HG03469 (cell line): Measurements from ENCODE around the gene CFAP410.
"Not testable (repeated sequence)": the region's sequence is repeated elsewhere in the genome, so short reads cannot be mapped to it uniquely, and the experiment has no call there.

ENCODE experiments used
- ATAC-seq: cut with Tn5 transposase; IDR thresholded peaks from one replicate; pipeline ENCODE4 v1.9.1; 2021; ENCODE audit warnings: mild to moderate bottlenecking, moderate library complexity, moderate number of reproducible peaks; ENCODE audit not compliant: unreplicated experiment

The CFAP410 gene

GRCh38 chr21:44370027-44370735, 31.0 kb upstream of the CFAP410 start:
- no peak for ATAC-seq

- ATAC-seq: no peak
These were observed 29.7 kb upstream of the CFAP410 start for GRCh38 chr21:44368711-44369446.

- no peak for ATAC-seq
These were observed 27.5 kb upstream of the CFAP410 start for GRCh38 chr21:44366586-44367211.

DNA sequence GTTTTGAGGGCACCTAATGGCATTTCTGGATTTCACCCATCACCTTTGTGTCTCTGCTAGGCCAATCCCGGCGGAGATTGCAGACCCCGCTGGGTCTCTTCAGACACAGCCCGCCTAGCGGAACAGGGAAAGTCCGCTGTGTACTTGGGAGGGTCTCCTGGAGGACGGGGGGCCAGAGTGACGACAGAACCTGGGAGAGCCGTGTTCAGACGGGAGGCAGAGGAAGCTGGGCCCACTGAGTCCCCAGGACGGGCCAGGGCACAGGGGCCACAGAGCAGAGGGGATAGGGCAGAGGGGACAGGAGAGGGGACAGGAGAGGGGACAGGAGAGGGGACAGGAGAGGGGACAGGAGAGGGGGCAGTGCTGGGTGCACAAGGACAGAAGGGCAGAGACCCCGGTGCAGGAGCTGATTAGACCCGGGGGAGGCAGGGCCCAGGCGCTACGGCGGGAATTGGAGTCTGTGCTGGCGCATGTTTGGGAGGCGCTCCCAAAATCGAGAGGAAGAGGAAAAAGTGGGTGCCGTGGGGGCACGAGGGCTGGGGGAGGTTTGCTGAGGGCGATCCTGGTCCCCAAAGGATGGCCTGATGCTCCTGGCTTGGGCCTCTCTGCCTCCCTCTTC, 26.9 kb upstream of the CFAP410 start:
- no peak for ATAC-seq

- ATAC-seq: no peak
These were observed 26.2 kb upstream of the CFAP410 start for GRCh38 chr21:44365251-44365966.

DNA sequence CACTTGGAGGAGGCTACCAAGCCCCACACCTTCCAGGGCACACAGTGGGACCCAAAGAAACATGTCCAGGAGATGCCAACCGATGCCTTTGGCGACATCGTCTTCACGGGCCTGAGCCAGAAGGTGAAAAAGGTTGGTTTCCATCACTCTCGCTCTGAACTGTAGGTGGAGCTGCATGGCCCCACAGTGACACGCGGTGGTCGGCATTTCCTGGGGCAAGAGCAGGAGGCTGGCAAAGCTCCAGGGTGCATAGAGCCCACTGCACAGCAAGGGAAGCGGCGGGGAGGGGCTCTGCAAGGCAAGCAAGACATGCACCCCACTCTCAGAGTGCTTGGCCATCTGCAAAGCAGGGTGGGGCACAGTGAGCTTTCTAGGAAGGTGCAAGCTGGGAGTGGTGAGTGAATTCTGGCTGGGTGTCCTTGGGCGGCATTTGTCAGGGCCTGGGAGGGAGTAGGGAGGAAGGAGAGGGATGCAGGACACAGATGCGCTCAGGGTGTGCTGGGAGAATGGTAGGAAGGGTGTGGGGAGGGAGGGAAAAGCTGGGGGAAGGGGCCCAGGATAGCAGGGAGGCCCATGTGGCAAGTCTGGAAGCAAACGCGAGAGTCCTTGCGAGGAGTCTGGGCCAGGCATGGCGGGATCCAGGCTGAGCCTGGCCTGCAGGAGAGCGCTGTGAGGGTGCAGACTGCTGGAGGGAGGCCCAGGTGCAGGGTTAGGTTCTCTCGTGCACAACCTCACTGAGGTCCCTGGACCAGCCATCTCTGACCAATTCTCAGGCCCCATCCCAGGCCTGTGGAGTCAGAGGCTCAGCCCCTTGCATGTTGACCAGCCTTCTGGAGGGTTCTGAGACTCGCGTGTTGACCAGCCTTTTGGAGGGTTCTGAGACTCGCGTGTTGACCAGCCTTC, 25.2 kb upstream of the CFAP410 start:
- no peak for ATAC-seq

DNA sequence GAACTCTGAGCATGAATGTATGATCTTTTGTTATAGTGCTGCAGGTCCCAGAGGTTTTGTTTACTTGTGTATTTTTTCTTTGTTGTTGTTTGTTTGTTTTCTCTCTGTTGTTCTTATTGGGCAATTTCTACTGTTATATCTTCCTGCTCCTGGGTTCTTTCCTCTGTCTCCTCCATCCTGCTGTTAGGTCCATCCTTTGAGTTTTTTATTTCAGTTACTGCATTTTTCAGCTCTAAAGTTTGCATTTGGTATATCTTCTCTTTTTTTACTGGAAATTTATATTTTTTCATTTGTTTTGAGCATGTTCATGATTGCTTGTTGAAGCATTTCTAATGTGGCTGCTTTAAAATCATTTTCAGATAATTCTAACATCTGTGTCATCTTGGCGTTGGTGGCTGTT, 24.1 kb upstream of the CFAP410 start:
- ATAC-seq: no peak

DNA sequence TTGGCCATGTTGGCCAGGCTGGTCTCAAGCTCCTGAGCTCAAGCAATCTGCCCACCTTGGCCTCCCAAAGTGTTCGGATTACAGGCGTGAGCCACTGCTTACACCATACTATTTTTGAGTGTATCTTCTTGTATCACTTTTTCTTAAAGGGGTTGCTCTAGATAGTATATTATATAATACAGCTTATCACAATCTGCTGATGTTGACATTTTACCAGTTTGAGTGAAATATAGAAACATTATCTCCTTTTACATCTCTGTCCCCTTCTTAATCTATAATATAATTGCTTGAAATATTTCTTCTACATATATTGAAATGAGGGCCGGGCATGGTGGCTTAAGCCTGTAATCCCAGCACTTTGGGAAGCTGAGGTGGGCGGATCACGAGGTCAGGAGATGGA, 22.7 kb upstream of the CFAP410 start:
- ATAC-seq: not testable (repeated sequence)

DNA sequence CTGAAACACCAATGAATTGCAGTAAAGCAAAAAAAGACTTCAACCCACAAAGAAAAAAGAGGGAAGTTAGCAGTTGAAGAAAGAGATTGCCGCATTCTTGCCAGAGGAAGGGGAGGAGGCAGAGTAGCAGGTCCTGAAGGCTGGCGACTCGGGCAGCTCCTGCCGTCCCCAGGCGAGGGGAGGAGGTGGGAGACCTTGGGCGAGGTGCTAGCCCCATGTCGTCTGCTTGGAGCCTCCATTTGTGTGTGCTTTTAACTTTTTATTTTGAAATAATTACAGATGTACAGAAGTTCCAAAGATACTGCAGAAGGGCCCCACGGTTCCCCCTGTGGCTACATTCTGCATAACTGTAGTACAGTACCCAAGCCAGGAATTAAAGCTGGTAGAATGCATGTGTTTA, 21.0 kb upstream of the CFAP410 start:
- ATAC-seq: no peak

GRCh38 chr21:44359396-44359795, 20.2 kb upstream of the CFAP410 start:
- no peak for ATAC-seq

DNA sequence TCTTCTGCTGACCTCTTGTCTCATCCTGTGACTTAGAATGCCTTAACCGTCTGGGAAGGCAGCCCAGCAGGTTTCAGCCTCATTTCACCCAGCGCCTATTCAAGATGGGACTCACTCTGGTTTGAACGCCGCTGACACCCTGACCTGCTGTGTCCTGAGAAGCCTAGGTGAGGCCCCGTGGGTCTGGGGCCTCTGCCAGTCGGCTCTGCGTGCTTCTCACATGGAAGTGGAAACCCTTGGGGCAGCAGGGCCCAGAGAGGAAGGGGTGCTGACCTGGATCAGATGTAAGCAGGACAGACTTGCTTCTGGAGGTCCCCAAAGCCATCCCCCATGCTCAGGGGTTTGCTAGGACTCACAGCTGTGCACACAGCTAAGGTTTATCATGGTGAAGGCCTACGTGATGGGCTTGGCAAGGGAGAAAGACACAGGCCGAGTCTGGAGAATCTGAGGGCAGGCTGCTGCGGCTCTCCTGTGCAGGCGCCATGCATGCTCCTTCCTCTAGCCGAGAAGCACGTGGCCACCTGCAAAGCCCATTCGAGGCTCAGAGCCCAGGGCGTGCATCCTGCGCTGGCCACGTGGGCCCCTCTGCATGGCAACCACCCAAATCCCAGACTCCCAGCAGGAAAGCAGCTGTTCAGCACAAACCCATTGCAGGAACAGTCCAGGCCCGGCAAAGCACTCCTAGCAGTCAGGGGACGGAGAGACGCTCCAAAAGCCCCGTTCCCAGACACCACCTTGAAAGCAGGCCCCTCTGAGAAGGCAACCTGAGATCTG, 18.1 kb upstream of the CFAP410 start:
- no peak for ATAC-seq

- ATAC-seq: no peak
These were observed 17.4 kb upstream of the CFAP410 start for GRCh38 chr21:44356636-44357035.

DNA sequence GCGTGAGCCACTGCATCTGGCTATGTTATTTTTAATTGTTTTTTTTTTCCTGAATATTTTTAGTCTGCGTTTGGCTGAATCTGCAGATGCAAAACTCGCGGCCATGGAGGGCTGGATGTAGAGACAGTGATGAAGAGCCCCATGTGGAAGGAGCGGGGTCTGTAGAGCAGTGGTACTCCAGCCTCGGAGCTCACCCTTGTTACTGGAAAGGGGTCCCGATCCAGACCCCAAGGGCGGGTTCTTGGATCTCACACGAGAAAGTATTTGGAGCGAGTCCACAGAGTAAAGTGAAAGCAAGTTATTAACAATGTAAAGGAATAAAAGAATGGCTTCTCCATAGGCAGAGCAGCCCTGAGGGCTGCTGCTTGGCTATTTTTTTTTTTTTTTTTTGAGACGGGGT, 17.0 kb upstream of the CFAP410 start:
- no peak for ATAC-seq

DNA sequence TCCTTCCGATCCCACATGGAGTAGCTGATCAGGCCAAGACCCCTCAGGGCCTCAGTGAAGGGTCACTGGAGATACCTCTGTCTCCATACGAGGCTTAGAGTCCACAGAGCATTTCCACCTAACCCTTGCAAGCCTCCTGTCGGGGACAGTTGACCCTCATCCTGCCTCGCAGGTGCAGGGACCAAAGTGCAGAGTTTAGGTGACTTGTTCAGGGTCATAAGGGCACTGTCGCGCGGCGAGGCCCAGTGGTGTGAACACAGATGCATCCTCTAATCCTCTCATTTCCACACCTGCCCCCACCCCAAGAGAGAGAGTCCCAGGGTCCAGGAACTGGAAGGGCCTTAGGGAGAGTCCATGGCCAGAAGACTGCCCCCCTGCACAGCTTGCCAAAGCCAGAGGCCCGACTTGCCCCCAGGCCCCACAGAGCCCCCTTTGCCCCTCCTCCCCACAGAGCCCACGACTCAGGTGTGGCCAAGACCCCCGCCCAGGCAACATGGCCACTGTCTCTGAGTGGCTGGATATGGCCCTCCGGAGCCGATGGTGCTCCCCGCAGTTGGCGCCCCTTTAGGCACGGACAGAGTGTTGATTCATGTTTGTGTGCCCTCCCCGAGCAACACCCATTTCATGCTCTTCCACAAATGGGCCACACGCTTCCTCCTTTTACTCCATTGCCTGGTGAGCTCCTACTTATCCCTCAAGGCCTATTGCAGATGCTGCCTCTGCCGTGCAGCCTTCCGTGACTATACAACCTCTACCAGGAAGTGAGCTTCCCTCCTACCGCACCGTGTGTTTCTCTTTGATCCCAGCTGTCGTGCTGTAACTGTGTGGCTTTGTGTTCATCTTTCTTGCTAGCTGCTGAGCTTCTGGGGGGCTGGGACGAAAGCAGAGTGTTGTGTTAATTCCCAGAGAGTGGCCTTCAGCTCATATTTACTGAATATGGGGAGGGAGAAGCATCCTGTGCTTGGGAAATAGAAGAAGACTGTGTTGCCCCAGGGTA, 15.9 kb upstream of the CFAP410 start:
- ATAC-seq: no peak

DNA sequence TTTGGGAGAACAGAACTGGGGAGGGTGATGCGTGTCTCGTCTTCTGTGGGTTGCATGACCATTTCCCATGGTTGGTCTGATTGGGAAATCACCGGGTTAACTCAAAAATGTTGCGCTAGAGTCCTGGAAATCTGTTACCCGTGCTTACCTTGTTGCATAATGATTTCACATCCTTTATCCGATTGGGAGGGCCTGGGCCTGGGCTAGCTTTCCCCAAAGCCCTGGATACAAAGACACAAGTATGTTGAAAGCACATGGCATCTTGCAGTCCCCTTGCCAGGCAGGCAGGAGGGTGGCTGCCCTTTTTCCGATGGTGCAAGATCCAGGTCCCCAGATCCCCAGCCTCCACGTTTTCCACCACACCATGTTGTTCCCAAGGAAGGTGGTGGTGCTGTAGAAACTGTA, 14.8 kb upstream of the CFAP410 start:
- no peak for ATAC-seq

GRCh38 chr21:44353191-44353970, 14.2 kb upstream of the CFAP410 start, which contains the start of gene TRPM2:
Gene TRPM2 (plus strand): TSS chr21:44353621. CDS start chr21:44353701, 80 bp downstream.
- ATAC-seq: no peak

GRCh38 chr21:44352253-44352860, 13.2 kb upstream of the CFAP410 start:
- ATAC-seq: no peak
